Dendritic cell treated with granulocyte-macrophage colony-stimulating factor and Interleukin-4, amounts not matched to agents 40 ng/mL and 50 ng/mL, for 4 days (primary cell): ENCODE data around the gene HOXB7.
A peak's percentile ranks its signal among the peaks of the same experiment; 100 is the strongest.

Experiments
- H3K27ac Mint-ChIP-seq: one replicate; pipeline ENCODE4 v1.8.0; 2022; ENCODE audit warnings: mild to moderate bottlenecking, mixed read lengths
- H3K27me3 Mint-ChIP-seq: one replicate; pipeline ENCODE4 v1.8.0; 2022; ENCODE audit warnings: mild to moderate bottlenecking, mixed read lengths
- H3K36me3 Mint-ChIP-seq: one replicate; pipeline ENCODE4 v1.8.0; 2022; ENCODE audit warnings: low read depth, mixed read lengths
- H3K4me1 Mint-ChIP-seq: one replicate; pipeline ENCODE4 v1.8.0; 2022; ENCODE audit warnings: low read depth, mixed read lengths
- H3K4me3 Mint-ChIP-seq: one replicate; pipeline ENCODE4 v1.8.0; 2022; ENCODE audit warnings: mild to moderate bottlenecking, moderate library complexity, mixed read lengths
- H3K9me3 Mint-ChIP-seq: one replicate; pipeline ENCODE4 v1.8.0; 2022; ENCODE audit warnings: mixed read lengths
- intact Hi-C: fragments of 100-400 bp; cut with micrococcal nuclease; formaldehyde crosslinking; loops from one replicate; pipeline ENCODE4 v1.15.0; 2022

Gene HOXB7

DNA sequence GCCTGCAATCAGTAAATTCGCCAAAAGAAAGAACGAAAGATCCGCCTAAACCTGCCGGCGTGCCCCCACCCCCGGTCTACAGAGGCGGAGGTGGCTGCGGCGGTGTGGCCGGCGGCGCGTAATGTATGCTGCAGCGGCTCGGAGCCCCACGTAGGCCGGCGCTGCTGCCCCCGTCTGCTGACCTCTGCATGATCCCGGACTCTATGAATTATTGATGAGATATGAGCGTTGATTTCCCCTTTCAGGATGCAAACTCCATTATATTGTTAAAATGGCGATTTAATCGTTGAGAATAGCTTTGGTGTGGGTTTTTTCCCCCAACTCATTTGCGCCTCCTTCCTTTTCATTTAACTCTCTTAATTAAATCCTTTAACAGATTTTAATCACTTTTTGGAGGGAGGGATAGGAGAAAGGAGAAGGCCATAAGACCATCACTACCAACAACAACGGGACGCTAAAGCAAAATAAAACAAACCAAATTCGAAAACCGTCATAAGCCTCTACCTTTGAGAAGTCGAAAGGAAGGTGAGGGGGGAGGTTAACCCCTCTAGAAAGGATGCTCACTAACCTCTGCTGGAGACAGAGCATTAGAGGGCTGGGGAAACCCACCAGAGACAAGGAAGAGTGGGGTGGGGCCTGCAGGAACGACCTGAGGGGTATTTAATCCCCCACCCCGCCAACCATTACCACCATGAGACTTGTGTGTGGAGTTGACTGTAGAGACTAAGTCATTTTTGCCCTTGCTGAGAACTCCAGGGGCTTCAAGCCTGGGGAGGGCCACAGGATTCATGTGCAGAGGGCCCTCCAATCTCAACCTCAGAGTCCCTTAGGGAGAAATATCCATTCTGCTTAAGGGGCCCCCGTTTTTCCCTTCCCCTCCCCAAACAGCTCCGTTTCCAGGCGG is 24.2 kb downstream of the HOXB7 start:
- Mint-ChIP-seq H3K4me1 (peaks cover 64% of the 10 kb centered on the region), H3K27ac (peak overlapping the region; percentile 60), H3K9me3 (no peaks in the 10 kb centered on the region)

DNA sequence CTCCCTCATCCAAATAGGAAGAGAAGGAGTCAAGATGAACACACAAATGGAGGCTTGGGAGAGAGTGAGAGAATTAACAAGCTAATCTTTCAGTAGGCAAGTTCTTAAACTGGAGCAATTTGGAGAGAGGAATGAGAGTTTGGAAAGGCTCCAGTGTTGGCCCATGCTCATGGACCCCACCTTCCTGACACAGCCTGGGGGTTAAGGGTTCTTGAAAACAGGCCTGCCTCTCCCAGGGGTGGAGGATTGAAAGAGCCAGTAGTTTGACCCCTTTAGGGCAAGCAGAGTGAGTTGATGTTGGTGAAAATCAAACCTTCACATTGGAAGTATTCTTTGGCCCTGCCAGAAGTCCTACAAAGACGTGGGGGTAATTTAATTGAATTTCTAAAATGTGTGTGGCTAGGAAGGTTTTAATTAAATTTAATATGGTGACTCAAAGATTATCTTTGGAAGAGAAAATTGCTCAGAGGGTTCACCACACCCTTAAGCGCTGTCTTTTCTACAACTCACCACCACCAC is 26.5 kb downstream of the HOXB7 start:
- peaks cover 100% of the 10 kb centered on the region for H3K27me3 Mint-ChIP-seq
- no peak overlapping the region for H3K27ac Mint-ChIP-seq
- intact Hi-C loops = no loop called here
- peaks cover 69% of the 10 kb centered on the region for H3K4me1 Mint-ChIP-seq
- H3K4me3 Mint-ChIP-seq = no peak overlapping the region
- no peaks in the 10 kb centered on the region for H3K9me3 Mint-ChIP-seq
- H3K36me3 Mint-ChIP-seq = no peaks in the 10 kb centered on the region

More for the DNA sequence above, 24.2 kb downstream of the HOXB7 start:
- peak overlapping the region; percentile 86 for H3K4me3 Mint-ChIP-seq
- no peaks in the 10 kb centered on the region for H3K36me3 Mint-ChIP-seq
- intact Hi-C loops = no loop called here
- peaks cover 100% of the 10 kb centered on the region for H3K27me3 Mint-ChIP-seq

DNA sequence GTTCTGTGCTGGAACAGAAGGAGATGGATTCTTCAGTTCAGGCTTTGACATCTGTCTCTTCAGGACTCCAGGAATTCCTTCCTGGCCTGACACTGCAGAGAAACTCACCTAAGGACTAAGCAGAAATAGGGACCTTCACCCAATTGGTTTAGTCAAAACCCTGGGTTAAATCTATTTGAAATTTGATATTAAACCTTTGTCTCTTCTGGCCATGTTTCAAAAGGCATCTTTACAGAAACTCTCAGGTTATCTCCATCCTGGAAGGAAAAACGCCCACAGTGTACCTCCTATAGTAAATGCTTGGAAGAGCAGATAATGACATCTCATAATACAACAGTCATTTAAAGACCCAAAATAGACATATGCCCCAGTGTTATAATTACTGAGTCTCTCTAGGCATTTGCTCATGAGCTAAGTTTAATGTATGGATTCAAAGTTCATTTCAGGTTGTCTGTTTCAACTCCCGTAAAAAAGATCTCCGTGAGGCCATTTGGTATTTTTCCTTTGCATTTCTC is 27.1 kb downstream of the HOXB7 start:
- Mint-ChIP-seq H3K27me3 (peaks cover 100% of the 10 kb centered on the region), H3K4me1 (peaks cover 74% of the 10 kb centered on the region), H3K9me3 (no peaks in the 10 kb centered on the region), H3K27ac (no peak overlapping the region), H3K36me3 (no peaks in the 10 kb centered on the region), H3K4me3 (no peak overlapping the region)
- intact Hi-C loops = no loop called here

DNA sequence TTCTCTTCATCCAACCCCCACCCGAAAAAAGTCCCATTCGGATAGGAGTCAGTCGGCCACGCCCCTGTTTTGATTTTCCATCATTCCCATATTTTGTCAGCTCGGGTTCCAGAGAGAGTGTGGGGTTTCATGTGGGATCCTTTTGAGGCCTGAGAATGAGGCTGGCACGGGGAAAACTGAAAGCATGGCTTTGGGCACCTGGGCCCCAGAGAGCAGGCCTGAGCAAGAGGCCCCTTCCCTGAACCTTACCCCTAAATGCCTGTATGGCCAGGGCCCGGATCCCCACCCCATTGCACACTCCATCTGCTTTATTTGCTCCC is 28.1 kb downstream of the HOXB7 start:
- Mint-ChIP-seq H3K4me3 (no peak overlapping the region), H3K27me3 (peaks cover 97% of the 10 kb centered on the region), H3K27ac (no peak overlapping the region), H3K36me3 (no peaks in the 10 kb centered on the region), H3K4me1 (peaks cover 70% of the 10 kb centered on the region), H3K9me3 (no peaks in the 10 kb centered on the region)
- intact Hi-C loops = no loop called here

DNA sequence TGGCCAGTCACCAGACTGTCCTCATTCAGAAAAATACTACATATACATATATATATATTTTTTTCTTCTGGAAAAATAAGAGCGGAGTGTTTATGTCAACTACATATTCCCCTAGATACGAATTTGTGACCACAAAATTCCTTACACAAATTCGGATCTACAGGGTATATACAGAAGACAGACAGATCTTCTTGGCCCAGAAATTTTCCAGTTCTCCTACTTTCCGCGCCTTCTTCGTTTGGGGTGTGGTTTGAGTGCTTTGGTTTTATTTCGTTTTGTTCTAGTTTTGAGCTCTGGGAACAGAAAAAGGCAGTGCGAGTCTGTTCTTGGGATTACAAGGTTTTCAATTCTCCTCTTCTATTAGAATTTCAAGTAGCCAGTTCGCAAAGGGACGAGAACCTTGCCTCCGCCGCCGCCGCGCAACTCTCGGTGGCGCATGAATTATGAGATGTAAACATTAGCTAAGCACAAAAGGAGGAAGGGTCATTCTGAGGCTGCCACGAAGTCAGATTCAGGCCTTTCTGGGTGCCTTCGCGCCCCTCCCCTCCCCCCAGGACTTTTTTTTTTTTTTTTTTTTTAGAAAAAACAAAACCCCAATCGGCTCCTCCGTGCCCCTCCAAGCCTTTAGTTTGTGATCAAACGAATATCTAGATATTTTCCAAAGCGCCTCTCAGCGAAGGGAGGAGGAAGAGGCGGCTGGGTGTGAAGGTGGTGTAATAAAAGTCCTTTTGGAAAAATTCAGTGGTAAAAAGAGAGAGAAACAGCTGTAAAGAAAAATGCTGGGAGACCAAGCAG is 30.9 kb downstream of the HOXB7 start:
- H3K4me1 Mint-ChIP-seq = peaks cover 60% of the 10 kb centered on the region
- intact Hi-C loops = no loop called here
- H3K36me3 Mint-ChIP-seq = no peaks in the 10 kb centered on the region
- H3K27me3 Mint-ChIP-seq = peaks cover 95% of the 10 kb centered on the region
- H3K9me3 Mint-ChIP-seq = no peaks in the 10 kb centered on the region
- peak overlapping the region; percentile 60 for H3K4me3 Mint-ChIP-seq
- H3K27ac Mint-ChIP-seq = no peak overlapping the region

DNA sequence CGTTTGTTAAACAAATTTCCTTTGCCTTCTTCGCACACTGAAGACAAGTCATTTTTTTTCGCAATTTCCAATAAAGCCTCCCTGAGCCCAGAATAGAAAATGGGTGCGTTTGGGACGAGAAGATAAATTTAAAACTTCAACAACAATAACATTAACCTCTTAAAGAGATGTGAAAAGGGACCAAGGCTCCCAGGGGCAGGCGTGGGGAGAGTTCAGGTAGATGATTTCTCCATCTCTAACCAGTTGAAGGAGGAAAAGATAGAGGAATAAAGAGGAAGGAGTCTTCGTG is 31.4 kb downstream of the HOXB7 start:
- H3K4me3 Mint-ChIP-seq = peak overlapping the region; percentile 4
- no peak overlapping the region for H3K27ac Mint-ChIP-seq
- H3K4me1 Mint-ChIP-seq = peaks cover 56% of the 10 kb centered on the region
- peaks cover 94% of the 10 kb centered on the region for H3K27me3 Mint-ChIP-seq
- H3K36me3 Mint-ChIP-seq = no peaks in the 10 kb centered on the region
- H3K9me3 Mint-ChIP-seq = no peaks in the 10 kb centered on the region
- intact Hi-C loops = no loop called here

DNA sequence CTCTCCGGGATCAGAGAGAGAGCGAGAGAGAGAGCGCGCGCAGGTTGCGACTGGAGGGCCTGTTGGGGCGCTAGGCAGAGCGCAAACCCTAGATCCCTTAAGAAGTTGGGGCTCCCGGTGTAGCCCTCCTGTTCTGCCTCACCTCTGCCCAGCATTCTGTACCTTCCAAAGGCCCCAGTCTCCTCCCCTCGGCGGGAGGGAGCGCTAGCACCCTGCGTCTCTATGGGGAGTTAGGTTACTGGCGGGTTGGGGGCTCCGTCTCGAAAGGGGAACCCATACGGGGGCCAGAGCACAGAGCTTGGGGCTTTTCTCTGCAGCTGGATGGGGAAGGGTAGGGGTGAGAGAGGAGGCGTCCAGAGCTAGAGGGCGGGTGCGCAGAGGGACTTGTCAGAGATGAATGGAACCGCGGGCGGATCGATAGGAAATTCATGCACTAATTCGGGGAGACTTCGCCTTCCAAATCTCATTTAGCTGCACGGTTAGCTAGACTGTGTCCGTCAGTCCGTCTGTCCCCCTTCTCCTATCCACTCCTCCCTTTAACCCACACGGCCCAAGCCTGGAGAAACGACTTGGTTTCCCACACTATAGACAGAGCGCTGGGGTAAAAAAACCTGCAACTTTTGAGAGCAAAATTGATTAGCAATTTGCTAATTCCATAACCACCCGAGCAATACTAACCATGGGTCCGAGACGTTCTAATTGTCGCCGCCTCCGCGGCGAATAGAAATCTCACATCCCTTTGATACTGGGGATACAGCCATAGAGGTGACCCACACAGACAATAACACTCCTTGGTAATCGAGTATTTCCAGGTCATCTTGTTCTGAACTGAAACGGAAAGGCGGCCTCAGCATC is 32.0 kb downstream of the HOXB7 start:
- Mint-ChIP-seq H3K9me3 (no peaks in the 10 kb centered on the region), H3K27ac (peak overlapping the region; percentile 60), H3K4me1 (peaks cover 56% of the 10 kb centered on the region), H3K36me3 (no peaks in the 10 kb centered on the region), H3K4me3 (peak overlapping the region; percentile 68), H3K27me3 (peaks cover 93% of the 10 kb centered on the region)
- intact Hi-C loops = no loop called here

DNA sequence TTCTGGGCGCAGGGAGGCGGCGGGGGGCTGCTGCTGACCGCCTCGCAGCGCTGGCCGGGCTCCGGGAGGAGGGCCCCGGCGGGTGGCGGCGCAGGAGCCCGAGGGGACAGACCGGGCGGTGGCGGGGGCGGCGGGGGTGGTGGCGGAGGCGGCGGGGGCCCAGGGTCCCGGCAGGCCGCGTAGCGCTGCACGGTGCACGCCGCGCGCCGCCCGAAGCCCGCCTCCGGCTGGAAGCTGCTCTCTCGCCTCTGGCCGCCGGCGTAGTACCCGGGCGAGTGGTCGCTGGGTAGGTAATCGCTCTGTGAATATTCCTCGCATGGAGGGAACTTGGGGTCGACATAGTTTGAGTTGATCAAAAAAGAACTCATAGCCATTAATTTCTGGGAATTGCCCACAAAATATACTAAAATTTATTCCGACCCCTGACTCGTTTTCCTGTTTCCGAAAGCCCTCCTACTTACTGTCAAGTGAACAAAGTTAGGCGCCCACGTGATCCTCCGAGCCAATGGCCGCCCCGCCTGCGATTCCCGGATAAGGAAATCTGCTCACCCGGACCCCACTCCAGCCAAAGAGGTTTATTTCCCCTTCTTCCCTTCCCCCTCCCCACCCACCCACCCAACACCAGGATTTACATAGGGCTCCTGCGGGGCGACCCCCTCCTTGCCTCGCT is 32.7 kb downstream of the HOXB7 start, which contains the start of gene HOXB4:
TSS of gene HOXB4 (minus strand) at position 405 of the 670 bp plus-strand sequence. CDS start at position 374, 31 bp downstream.
- peaks cover 56% of the 10 kb centered on the region for H3K4me1 Mint-ChIP-seq
- no peaks in the 10 kb centered on the region for H3K36me3 Mint-ChIP-seq
- no peaks in the 10 kb centered on the region for H3K9me3 Mint-ChIP-seq
- peak within 1 kb of the TSS; percentile 68 for H3K4me3 Mint-ChIP-seq
- peak within 1 kb of the TSS; percentile 60 for H3K27ac Mint-ChIP-seq
- intact Hi-C loops = no loop called here
- peaks cover 85% of the 10 kb centered on the region for H3K27me3 Mint-ChIP-seq

DNA sequence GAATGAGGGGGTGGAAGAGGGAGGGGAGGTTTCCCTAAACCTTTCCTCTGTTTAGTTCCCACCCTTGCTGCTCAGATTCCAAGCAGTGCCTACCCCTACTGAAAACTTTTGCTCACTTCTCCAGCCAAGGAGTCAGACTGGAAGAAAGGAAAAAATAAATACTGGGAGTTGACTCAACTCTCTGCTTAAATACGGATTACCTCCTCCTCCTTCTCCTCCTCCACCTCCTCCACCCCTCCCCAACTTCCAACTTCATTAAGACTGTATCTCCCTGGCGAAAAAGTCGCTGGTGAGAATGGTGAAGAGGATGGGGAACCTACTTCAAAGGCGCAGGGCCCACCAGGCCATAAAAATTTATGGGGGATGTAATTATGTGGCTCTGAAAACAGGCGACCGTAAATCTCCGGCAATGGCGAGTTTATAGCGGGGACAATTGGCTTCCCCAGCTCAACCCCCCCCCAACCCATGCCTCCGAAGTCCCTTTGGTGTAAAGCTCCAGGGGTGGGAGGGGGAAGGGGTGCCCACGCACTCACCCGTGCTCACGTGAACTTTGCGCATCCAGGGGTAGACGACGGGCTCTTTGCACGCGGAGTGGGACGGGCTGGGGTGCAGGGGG is 33.4 kb downstream of the HOXB7 start:
- Mint-ChIP-seq H3K27ac (no peak overlapping the region), H3K4me3 (peak overlapping the region; percentile 55), H3K4me1 (peaks cover 51% of the 10 kb centered on the region), H3K36me3 (no peaks in the 10 kb centered on the region), H3K27me3 (peaks cover 79% of the 10 kb centered on the region), H3K9me3 (no peaks in the 10 kb centered on the region)
- intact Hi-C loops = no loop called here

DNA sequence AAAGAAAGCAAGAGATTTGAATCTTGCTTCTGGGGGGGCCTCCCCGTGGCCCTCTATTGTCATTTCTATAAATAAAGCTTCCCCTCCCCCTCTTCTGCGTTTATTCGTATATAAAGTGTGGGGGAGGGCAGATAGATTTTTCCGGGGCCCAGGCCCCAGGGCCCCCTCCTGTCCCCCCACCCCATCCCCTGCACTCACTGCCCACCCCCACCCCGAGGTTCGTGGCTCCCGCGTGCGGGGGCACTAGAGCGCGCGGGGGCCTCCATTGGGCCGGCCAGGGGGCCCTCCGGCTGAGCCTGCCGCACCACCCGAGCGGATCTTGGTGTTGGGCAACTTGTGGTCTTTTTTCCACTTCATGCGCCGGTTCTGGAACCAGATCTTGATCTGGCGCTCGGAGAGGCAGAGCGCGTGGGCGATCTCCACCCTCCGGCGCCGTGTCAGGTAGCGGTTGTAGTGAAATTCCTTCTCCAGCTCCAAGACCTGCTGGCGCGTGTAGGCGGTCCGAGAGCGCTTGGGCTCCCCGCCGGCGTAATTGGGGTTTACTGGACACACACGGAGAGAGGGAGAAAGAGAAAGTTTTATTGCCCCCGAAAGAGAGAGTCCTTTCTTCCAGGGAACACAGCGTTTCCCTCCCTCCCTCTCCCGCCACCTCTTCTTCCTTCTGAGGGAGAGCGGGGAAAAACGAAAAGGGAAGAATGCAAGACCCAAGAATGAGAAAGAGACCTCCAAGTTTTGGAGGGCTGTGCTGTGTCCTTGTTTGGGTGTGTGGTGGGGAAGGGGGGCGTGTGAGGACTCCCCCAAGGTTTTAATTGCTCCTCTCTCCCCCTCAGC is 34.1 kb downstream of the HOXB7 start:
- no peaks in the 10 kb centered on the region for H3K36me3 Mint-ChIP-seq
- H3K4me3 Mint-ChIP-seq = peak overlapping the region; percentile 64
- intact Hi-C loops = no loop called here
- no peaks in the 10 kb centered on the region for H3K9me3 Mint-ChIP-seq
- peaks cover 71% of the 10 kb centered on the region for H3K27me3 Mint-ChIP-seq
- peaks cover 44% of the 10 kb centered on the region for H3K4me1 Mint-ChIP-seq
- no peak overlapping the region for H3K27ac Mint-ChIP-seq

DNA sequence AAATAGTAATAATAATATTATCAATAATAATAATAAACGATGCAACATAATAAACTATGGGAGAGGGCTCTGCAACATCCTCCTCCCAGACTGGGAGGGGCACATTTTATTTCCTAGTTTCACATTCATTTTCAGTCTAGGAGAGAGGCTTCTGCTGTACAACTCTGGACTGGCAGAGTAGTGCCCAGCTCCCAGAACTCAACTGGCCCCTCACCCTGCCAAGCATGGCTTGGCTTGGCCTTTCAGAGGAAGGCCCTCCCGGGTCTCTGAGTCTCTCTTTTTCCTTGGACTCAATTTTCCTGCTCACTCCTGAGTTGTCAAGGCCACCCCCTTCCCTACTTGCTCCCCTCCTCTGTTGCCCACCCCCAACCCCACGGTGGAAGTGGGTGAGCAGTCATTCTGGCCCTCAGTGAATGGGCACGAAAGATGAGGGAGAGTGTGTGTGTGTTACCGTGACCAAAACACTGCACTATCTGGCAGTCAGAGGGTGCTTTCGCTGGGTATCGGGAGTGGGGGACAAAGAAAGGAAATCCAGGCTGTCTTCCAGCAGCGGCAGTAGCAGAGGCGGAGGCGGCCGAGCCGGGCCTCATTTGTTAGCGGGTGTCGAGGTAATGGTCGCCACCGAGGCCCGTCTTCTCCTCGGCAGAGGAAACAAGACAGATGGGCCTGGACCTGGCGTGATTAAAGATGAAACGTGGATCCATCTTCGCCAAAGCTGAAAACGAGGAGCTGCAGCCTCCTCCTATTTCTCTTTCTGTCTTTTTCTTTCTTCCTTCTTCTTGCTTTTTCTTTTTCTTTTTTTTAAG is 34.9 kb downstream of the HOXB7 start:
- no peak overlapping the region for H3K27ac Mint-ChIP-seq
- no peaks in the 10 kb centered on the region for H3K36me3 Mint-ChIP-seq
- H3K4me3 Mint-ChIP-seq = no peak overlapping the region
- intact Hi-C loops = no loop called here
- H3K4me1 Mint-ChIP-seq = peaks cover 40% of the 10 kb centered on the region
- H3K9me3 Mint-ChIP-seq = no peaks in the 10 kb centered on the region
- H3K27me3 Mint-ChIP-seq = peaks cover 63% of the 10 kb centered on the region
